Stimulated activated naive CD8-positive, alpha-beta T cell treated with anti-CD3 and anti-CD28 coated beads, Interleukin-15, Interleukin-2, amounts not matched to agents 100 ng/mL and 50 ng/mL, for 24 hours (primary cell): ENCODE measurements around the gene OR7G2.
"Not testable (repeated sequence)": the region's sequence is repeated elsewhere in the genome, so short reads cannot be mapped to it uniquely, and the experiment has no call there.

Experiments used
- H3K27ac Mint-ChIP-seq: one replicate; pipeline ENCODE4 v1.8.0; 2021; ENCODE audit warnings: mild to moderate bottlenecking, mixed read lengths
- H3K27me3 Mint-ChIP-seq: one replicate; pipeline ENCODE4 v1.8.0; 2021; ENCODE audit warnings: mixed read lengths
- H3K36me3 Mint-ChIP-seq: one replicate; pipeline ENCODE4 v1.8.0; 2021; ENCODE audit warnings: low read depth, mixed read lengths
- H3K4me1 Mint-ChIP-seq: one replicate; pipeline ENCODE4 v1.8.0; 2021; ENCODE audit warnings: low read depth, mixed read lengths
- H3K4me3 Mint-ChIP-seq: one replicate; pipeline ENCODE4 v1.8.0; 2021; ENCODE audit warnings: mild to moderate bottlenecking, mixed read lengths
- H3K9me3 Mint-ChIP-seq: one replicate; pipeline ENCODE4 v1.8.0; 2021; ENCODE audit warnings: mixed read lengths

OR7G2 gene

GRCh38 chr19:9057505-9058258 lies 49.6 kb downstream of the OR7G2 start:
- H3K9me3 Mint-ChIP-seq = no peaks in the 10 kb centered on the region
- no peak overlapping the region for H3K27ac Mint-ChIP-seq
- no peaks in the 10 kb centered on the region for H3K27me3 Mint-ChIP-seq
- H3K4me1 Mint-ChIP-seq = no peaks in the 10 kb centered on the region
- H3K36me3 Mint-ChIP-seq = no peaks in the 10 kb centered on the region
- no peak overlapping the region for H3K4me3 Mint-ChIP-seq

DNA sequence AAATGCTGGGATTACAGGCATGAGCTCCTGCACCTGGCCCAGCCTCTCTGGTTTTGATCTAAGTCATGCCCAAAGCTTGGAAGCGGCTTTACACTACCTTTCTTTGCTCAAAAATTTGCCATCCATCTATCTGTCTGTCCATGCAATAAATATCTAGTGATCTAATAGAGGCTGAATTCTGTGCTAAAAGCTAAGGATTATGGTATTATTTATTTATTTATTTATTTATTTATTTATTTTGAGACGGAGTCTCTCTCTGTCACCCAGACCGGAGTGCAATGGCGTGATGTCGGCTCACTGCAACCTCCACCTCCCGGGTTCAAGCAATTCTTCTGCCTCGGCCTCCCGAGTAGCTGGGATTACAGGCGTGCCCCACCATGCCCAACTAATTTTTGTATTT lies 51.1 kb downstream of the OR7G2 start:
- H3K4me3 Mint-ChIP-seq, H3K36me3 Mint-ChIP-seq, H3K27me3 Mint-ChIP-seq, H3K4me1 Mint-ChIP-seq, H3K27ac Mint-ChIP-seq, H3K9me3 Mint-ChIP-seq: not testable (repeated sequence)

DNA sequence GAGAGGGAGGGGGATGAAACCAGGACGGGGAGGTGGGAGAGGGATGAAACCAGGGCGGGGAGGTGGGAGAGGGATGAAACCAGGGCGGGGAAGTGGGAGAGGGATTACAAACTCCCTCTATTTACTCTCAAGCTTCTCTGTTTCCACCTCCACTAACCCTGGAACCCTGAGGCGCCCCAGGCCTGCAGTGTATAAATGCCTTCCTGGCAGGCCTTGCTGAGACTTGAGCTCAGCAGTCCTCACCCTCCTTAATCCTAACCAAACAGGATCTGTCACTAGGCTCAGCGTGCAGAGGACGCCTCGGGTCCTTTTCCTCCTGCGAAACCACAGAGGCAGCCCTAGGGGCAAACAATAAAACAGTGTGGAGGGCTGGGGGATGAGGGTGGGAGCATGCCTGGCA lies 52.5 kb downstream of the OR7G2 start:
- no peaks in the 10 kb centered on the region for H3K36me3 Mint-ChIP-seq
- H3K27me3 Mint-ChIP-seq = no peaks in the 10 kb centered on the region
- no peaks in the 10 kb centered on the region for H3K4me1 Mint-ChIP-seq
- H3K9me3 Mint-ChIP-seq = no peaks in the 10 kb centered on the region
- H3K4me3 Mint-ChIP-seq = no peak overlapping the region
- no peak overlapping the region for H3K27ac Mint-ChIP-seq

- Mint-ChIP-seq H3K4me3 (no peak overlapping the region), H3K9me3 (no peaks in the 10 kb centered on the region), H3K36me3 (no peaks in the 10 kb centered on the region), H3K27ac (no peak overlapping the region), H3K4me1 (no peaks in the 10 kb centered on the region), H3K27me3 (no peaks in the 10 kb centered on the region)
Measured at GRCh38 chr19:9054207-9054606, 53.1 kb downstream of the OR7G2 start.

- not testable (repeated sequence) for H3K9me3 Mint-ChIP-seq, H3K27ac Mint-ChIP-seq, H3K36me3 Mint-ChIP-seq, H3K4me3 Mint-ChIP-seq, H3K4me1 Mint-ChIP-seq, H3K27me3 Mint-ChIP-seq
Measured at GRCh38 chr19:9053674-9054073, 53.6 kb downstream of the OR7G2 start.

- H3K4me3 Mint-ChIP-seq = no peak overlapping the region
Measured at GRCh38 chr19:9052894-9053293, 54.4 kb downstream of the OR7G2 start.

More at GRCh38 chr19:9052894-9053293, 54.4 kb downstream of the OR7G2 start:
- Mint-ChIP-seq H3K9me3 (no peaks in the 10 kb centered on the region), H3K27ac (no peak overlapping the region), H3K27me3 (no peaks in the 10 kb centered on the region), H3K4me1 (no peaks in the 10 kb centered on the region), H3K36me3 (no peaks in the 10 kb centered on the region)
